SK-N-SH treated with all-trans-retinoic acid at 6 μM for 48 hours (cell line): Measurements from ENCODE around the gene GRB14.

ENCODE experiments used
- ATAC-seq: fragments of 200-7000 bp; cut with Tn5 transposase; 3 replicates; pipeline ENCODE4 v1.9.1; 2020; ENCODE audit warnings: mild to moderate bottlenecking, moderate library complexity
- ARNTL ChIP-seq: fragments of 450-650 bp; formaldehyde crosslinking; IDR thresholded peaks from 2 replicates; pipeline ENCODE4 v1.5.0; 2020; ENCODE audit warnings: low read depth, mild to moderate bottlenecking, moderate library complexity, borderline replicate concordance
- BACH2 ChIP-seq: fragments of 250-450 bp; sonication (Bioruptor Pico); IDR thresholded peaks from 2 replicates; pipeline ENCODE4 v1.9.0; 2021; ENCODE audit warnings: mild to moderate bottlenecking, borderline replicate concordance
- CREB5 ChIP-seq: fragments of 250-450 bp; sonication (Bioruptor Pico); IDR thresholded peaks from 2 replicates; pipeline ENCODE4 v1.5.1; 2020; ENCODE audit warnings: low read depth, mild to moderate bottlenecking, moderate library complexity
- CSDC2 ChIP-seq: fragments of 250-450 bp; sonication (Bioruptor Pico); IDR thresholded peaks from 2 replicates; pipeline ENCODE4 v1.5.0; 2020; ENCODE audit warnings: mild to moderate bottlenecking, moderate library complexity
- CSRNP3 ChIP-seq: fragments of 250-450 bp; sonication (Bioruptor Pico); IDR thresholded peaks from 2 replicates; pipeline ENCODE4 v1.5.1; 2021; ENCODE audit warnings: mild to moderate bottlenecking, moderate library complexity
- GLIS3 ChIP-seq: fragments of 250-450 bp; sonication (Bioruptor Pico); IDR thresholded peaks from 2 replicates; pipeline ENCODE4 v1.5.0; 2020; ENCODE audit warnings: mild to moderate bottlenecking, moderate library complexity
- OSR1 ChIP-seq: fragments of 250-450 bp; sonication (Bioruptor Pico); IDR thresholded peaks from 2 replicates; pipeline ENCODE4 v1.8.0; 2022; ENCODE audit warnings: moderate library complexity, mild to moderate bottlenecking, inconsistent platforms
- PATZ1 ChIP-seq: fragments of 250-450 bp; sonication (Bioruptor Pico); IDR thresholded peaks from 2 replicates; pipeline ENCODE4 v1.8.0; 2020; ENCODE audit warnings: mild to moderate bottlenecking, moderate library complexity, borderline replicate concordance
- RARB ChIP-seq: fragments of 250-450 bp; sonication (Bioruptor Pico); IDR thresholded peaks from 2 replicates; pipeline ENCODE4 v1.8.0; 2021; ENCODE audit warnings: mild to moderate bottlenecking, moderate library complexity
- SNAI2 ChIP-seq: fragments of 250-450 bp; sonication (Bioruptor Pico); IDR thresholded peaks from 2 replicates; pipeline ENCODE4 v1.5.0; 2020; ENCODE audit warnings: mild to moderate bottlenecking, moderate library complexity
- TOX ChIP-seq: fragments of 250-450 bp; sonication (Bioruptor Pico); IDR thresholded peaks from 2 replicates; pipeline ENCODE4 v1.8.0; 2021; ENCODE audit warnings: mild to moderate bottlenecking, moderate library complexity, borderline replicate concordance
- TSHZ2 ChIP-seq: fragments of 250-450 bp; sonication (Bioruptor Pico); IDR thresholded peaks from 2 replicates; pipeline ENCODE4 v1.5.0; 2020; ENCODE audit warnings: mild to moderate bottlenecking, moderate library complexity
- ZC3H10 ChIP-seq: fragments of 250-450 bp; sonication (Bioruptor Pico); IDR thresholded peaks from 2 replicates; pipeline ENCODE4 v1.5.1; 2021; ENCODE audit warnings: mild to moderate bottlenecking, moderate library complexity
- ZFP3 ChIP-seq: fragments of 250-450 bp; sonication (Bioruptor Pico); IDR thresholded peaks from 2 replicates; pipeline ENCODE4 v1.5.0; 2020; ENCODE audit warnings: mild to moderate bottlenecking, moderate library complexity
- ZFP30 ChIP-seq: fragments of 450-650 bp; formaldehyde crosslinking; IDR thresholded peaks from 2 replicates; pipeline ENCODE4 v1.5.0; 2022; ENCODE audit warnings: mild to moderate bottlenecking, moderate library complexity
- ZNF565 ChIP-seq: fragments of 450-650 bp; formaldehyde crosslinking; conservative IDR thresholded peaks from 2 replicates; pipeline ENCODE4 v1.5.0; 2020; ENCODE audit warnings: low read depth, mild to moderate bottlenecking, moderate library complexity
- ZNF70 ChIP-seq: fragments of 450-650 bp; formaldehyde crosslinking; IDR thresholded peaks from 2 replicates; pipeline ENCODE4 v1.5.0; 2020; ENCODE audit warnings: mild to moderate bottlenecking, moderate library complexity
- ZNF8 ChIP-seq: fragments of 450-650 bp; formaldehyde crosslinking; IDR thresholded peaks from 2 replicates; pipeline ENCODE4 v1.5.0; 2020; ENCODE audit warnings: mild to moderate bottlenecking, moderate library complexity

The GRB14 gene

GRCh38 chr2:164515030-164515429 lies 106.3 kb downstream of the GRB14 start:
- no peak for ATAC-seq
- no peak for TF ChIP-seq CREB5 (CRISPR knock-in tag)
- TF ChIP-seq ZC3H10 (CRISPR knock-in tag) = no peak
- TF ChIP-seq ZNF8 (CRISPR knock-in tag) = no peak
- no peak for TF ChIP-seq SNAI2 (CRISPR knock-in tag)
- no peak for TF ChIP-seq ZFP30
- TF ChIP-seq RARB = no peak
- no peak for TF ChIP-seq ZNF565 (CRISPR knock-in tag)
- no peak for TF ChIP-seq CSRNP3 (CRISPR knock-in tag)
- no peak for TF ChIP-seq BACH2 (CRISPR knock-in tag)
- TF ChIP-seq CSDC2 = no peak
- no peak for TF ChIP-seq ZFP3 (CRISPR knock-in tag)
- TF ChIP-seq ARNTL (CRISPR knock-in tag) = no peak
- no peak for TF ChIP-seq PATZ1 (CRISPR knock-in tag)
- no peak for TF ChIP-seq ZNF70 (CRISPR knock-in tag)
- TF ChIP-seq TSHZ2 (CRISPR knock-in tag) = no peak

GRCh38 chr2:164514491-164514890 lies 106.8 kb downstream of the GRB14 start:
- no peak for TF ChIP-seq TOX (CRISPR knock-in tag)
- no peak for TF ChIP-seq OSR1 (CRISPR knock-in tag)
- no peak for TF ChIP-seq CSRNP3 (CRISPR knock-in tag)
- TF ChIP-seq ZFP3 (CRISPR knock-in tag) = no peak
- TF ChIP-seq ARNTL (CRISPR knock-in tag) = no peak
- TF ChIP-seq PATZ1 (CRISPR knock-in tag) = no peak
- no peak for TF ChIP-seq ZNF70 (CRISPR knock-in tag)
- no peak for TF ChIP-seq GLIS3
- TF ChIP-seq TSHZ2 (CRISPR knock-in tag) = no peak
- no peak for ATAC-seq
